Pulmonary artery endothelial cell (primary cell): ENCODE data around the gene DISC1. TPM values are rescaled to one million over a fixed set of nuclear protein-coding genes. Genes with fewer than 3 reads are reported as not detected.
"Not testable (repeated sequence)": the region's sequence is repeated elsewhere in the genome, so short reads cannot be mapped to it uniquely, and the experiment has no call there.

Source experiments
- DNase-seq: peaks from one replicate; pipeline ENCODE4 v3.0.0-alpha.2; 2011; ENCODE audit warnings: low read depth, low spot score
- total RNA-seq: library from RNA; depleted of rRNA; stranded (reverse); fragments of >200 nt; gene quantifications from 2 replicates; pipeline ENCODE4 v1.2.3, GENCODE V29; 2014

The DISC1 gene
- total RNA-seq, 1 donor from 2014 or later, result 10.9 TPM

GRCh38 chr1:231666937-231667608 lies 40.5 kb downstream of the DISC1 start:
- no peak for DNase-seq

GRCh38 chr1:231667896-231668506 lies 41.4 kb downstream of the DISC1 start:
- DNase-seq, result no peak

GRCh38 chr1:231668826-231669225 lies 42.2 kb downstream of the DISC1 start:
- DNase-seq, result no peak

GRCh38 chr1:231669864-231670621 lies 43.5 kb downstream of the DISC1 start:
- not testable (repeated sequence) for DNase-seq

GRCh38 chr1:231670755-231671154 lies 44.2 kb downstream of the DISC1 start:
- DNase-seq, result no peak

GRCh38 chr1:231674575-231674974 lies 48.0 kb downstream of the DISC1 start:
- no peak for DNase-seq

- DNase-seq, result no peak
Observed at GRCh38 chr1:231676487-231676886, 49.9 kb downstream of the DISC1 start.

GRCh38 chr1:231677442-231677841 lies 50.9 kb downstream of the DISC1 start:
- DNase-seq, result no peak

GRCh38 chr1:231678011-231678432 lies 51.4 kb downstream of the DISC1 start:
- DNase-seq, result no peak

- no peak for DNase-seq
Observed at GRCh38 chr1:231679109-231679508, 52.5 kb downstream of the DISC1 start.

GRCh38 chr1:231681006-231681405 lies 54.4 kb downstream of the DISC1 start:
- no peak for DNase-seq

- DNase-seq, result no peak
Observed at GRCh38 chr1:231682779-231683178, 56.2 kb downstream of the DISC1 start.

GRCh38 chr1:231683439-231684165 lies 57.0 kb downstream of the DISC1 start:
- no peak for DNase-seq

- DNase-seq, result no peak
Observed at GRCh38 chr1:231684356-231685244, 58.0 kb downstream of the DISC1 start.

GRCh38 chr1:231686384-231686783 lies 59.8 kb downstream of the DISC1 start:
- no peak for DNase-seq

- no peak for DNase-seq
Observed at GRCh38 chr1:231688989-231689388, 62.4 kb downstream of the DISC1 start.

GRCh38 chr1:231690059-231690458 lies 63.5 kb downstream of the DISC1 start:
- no peak for DNase-seq

- no peak for DNase-seq
Observed at GRCh38 chr1:231691618-231692259, 65.1 kb downstream of the DISC1 start.

- DNase-seq, result no peak
Observed at GRCh38 chr1:231693361-231694074, 66.9 kb downstream of the DISC1 start.

GRCh38 chr1:231694075-231694431 lies 67.5 kb downstream of the DISC1 start:
- DNase-seq, result no peak
